NB4 (cell line): ENCODE data around the gene GMDS.
A peak's percentile ranks its signal among the peaks of the same experiment; 100 is the strongest.

ENCODE experiments used
- DNase-seq: peaks from one replicate; pipeline ENCODE4 v3.0.0; 2010; ENCODE audit warnings: low read depth
- H3K4me3 ChIP-seq: one replicate; pipeline ENCODE4 v1.5.1; 2011; ENCODE audit warnings: mild to moderate bottlenecking, low read depth, low read length, moderate library complexity
- MYC ChIP-seq: IDR thresholded peaks from 2 replicates; pipeline ENCODE4 v1.6.1; 2011; ENCODE audit warnings: low read depth, low read length
- POLR2A ChIP-seq: IDR thresholded peaks from 2 replicates; pipeline ENCODE4 v1.6.1; 2011; ENCODE audit warnings: mild to moderate bottlenecking; ENCODE audit not compliant: insufficient read length; ENCODE audit errors: extremely low read depth
- TF ChIP-seq, protein P1 (sequence below): IDR thresholded peaks from 2 replicates; pipeline ENCODE4 v1.6.1; 2011; ENCODE audit warnings: low read depth, low read length
- TF ChIP-seq, protein P2 (sequence below): IDR thresholded peaks from one replicate; pipeline ENCODE4 v1.5.1; 2012; ENCODE audit warnings: low read depth, low read length

GMDS gene

DNA sequence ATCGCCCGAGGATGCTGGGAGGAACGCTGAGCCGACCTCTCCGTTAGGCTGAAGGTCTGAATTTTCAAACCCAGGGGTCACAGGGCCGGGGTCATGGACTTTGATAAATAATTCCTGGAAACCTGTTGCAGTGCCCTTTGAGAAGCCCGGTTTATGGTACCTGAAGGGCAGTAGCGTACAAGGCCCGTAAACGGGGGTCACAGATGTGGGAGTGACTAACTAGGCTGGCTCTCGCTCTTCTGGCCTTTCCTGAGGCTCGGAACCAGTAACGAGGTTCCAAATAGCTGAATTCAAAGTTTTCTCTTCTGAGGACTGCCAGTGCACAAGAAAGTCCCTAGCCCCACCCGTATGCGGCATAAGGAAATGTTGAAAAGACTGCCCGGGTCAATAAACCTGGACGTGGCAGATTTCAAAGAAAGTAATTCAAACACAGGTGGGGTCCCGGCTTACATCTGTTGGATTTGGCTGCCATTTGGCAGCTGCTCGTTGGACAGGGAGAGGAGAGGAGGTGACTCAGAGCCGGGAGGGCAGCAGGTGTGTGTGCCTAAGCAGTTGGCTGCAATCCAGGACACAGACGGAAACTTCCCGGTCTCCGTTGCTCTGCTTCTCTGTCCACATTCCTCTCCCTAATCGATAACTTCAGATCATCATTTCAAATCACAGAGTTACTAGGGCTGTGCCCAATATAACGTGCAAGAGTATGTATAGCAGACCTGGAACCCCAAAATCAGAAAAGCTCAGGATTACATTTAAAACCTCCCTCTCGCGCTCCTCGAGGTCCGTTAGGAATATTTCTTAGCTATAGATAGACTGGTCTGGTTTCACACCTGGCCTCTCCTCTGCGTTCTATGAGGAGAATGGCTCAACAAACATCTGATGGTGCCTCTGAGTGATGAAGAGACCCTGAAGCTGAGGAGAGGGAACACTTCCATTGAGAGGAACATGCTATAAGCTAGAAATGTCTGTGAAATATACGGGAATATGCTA lies 765 bp upstream of the GMDS start:
- peak; percentile 50 for DNase-seq
- peak overlapping the region; percentile 97 for H3K4me3 ChIP-seq
- TF ChIP-seq, protein P1, sequence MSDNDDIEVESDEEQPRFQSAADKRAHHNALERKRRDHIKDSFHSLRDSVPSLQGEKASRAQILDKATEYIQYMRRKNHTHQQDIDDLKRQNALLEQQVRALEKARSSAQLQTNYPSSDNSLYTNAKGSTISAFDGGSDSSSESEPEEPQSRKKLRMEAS: no peak
- TF ChIP-seq MYC: peak; percentile 35; the same call in 1 of the 2 replicates

DNA sequence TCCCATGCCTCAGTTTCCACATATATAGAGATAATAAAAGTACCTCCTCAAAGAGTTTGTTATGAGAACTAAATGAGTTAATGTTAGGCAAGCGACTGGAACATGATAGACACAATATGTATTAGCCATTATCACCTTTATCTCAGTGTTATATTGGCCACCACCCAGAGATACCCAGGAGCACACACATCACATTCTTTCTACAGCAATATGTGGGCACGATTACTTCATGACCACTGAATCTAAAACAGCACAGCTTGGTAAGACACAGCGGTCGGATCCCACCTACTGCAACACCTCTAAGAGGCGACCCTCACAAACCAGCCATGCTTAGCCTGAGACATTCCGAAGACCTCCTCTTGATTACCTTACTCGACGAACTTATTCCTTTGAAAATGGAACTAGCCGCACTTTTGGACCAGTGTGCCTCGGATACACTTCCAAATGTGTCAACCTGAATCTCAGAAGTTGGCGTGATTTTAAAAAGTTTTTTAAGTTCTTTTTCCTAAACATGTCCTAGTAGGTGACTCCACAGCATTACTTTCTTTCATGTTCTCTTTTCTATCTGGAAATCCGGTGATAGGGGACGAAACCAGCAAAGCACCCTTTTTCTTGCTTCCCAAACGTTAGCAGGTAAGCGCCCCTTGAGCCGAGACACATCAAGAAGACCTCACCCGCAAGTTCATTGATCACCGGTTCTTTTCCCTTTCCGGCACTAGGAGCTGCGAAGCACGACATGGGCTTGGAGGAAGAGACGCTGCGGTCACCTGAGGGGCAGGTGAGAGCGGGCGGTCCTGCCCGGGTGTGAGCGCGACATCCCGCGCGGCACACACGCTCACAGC lies 923 bp downstream of the GMDS start:
- peak overlapping the region; percentile 78 for H3K4me3 ChIP-seq
- DNase-seq: peak; percentile 51
- TF ChIP-seq, protein P1: no peak
- TF ChIP-seq, protein P2, sequence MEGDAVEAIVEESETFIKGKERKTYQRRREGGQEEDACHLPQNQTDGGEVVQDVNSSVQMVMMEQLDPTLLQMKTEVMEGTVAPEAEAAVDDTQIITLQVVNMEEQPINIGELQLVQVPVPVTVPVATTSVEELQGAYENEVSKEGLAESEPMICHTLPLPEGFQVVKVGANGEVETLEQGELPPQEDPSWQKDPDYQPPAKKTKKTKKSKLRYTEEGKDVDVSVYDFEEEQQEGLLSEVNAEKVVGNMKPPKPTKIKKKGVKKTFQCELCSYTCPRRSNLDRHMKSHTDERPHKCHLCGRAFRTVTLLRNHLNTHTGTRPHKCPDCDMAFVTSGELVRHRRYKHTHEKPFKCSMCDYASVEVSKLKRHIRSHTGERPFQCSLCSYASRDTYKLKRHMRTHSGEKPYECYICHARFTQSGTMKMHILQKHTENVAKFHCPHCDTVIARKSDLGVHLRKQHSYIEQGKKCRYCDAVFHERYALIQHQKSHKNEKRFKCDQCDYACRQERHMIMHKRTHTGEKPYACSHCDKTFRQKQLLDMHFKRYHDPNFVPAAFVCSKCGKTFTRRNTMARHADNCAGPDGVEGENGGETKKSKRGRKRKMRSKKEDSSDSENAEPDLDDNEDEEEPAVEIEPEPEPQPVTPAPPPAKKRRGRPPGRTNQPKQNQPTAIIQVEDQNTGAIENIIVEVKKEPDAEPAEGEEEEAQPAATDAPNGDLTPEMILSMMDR: no peak
- no peak for TF ChIP-seq POLR2A
- no peak for TF ChIP-seq MYC

DNA sequence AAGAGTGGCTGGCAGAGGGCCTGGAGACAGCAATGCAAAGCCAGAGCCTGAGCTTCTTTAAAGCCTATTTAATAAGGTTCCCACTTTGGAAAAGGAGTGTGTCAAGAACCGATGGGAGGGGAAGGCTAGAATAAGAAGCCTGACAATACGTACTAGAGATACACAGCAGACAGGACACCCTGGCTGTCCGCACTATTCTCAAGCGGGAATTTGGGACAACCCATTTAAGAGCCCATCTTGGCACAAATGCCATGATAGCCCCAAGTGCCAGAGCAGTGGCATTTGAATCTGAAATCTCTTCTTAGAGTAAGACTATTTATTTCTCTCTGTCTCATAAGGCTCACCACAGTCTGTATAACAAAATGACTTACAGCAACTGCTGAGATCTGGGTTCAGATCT lies 3.1 kb downstream of the GMDS start:
- no peak overlapping the region for H3K4me3 ChIP-seq
- TF ChIP-seq, protein P2: no peak
- no peak for TF ChIP-seq POLR2A
- TF ChIP-seq, protein P1: no peak
- TF ChIP-seq MYC: no peak

DNA sequence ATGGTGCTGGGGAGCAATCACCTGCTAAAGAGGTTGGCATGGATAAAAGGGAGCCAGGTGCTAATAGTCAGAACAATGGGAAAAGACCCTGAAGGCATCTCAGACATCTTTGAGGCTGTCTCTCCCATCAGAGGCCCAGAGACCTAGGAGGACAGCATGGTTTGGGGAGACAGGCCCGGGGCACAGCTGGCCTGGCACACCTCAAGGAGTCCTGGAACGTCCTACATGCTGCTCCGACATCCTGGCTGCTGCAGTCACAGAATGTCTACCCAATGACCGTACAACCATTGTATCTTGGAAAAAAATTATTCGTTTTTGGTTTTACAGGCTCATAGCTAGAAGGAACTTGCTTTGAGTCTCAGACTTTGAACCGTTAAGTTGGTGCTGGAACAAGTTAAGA lies 4.4 kb downstream of the GMDS start:
- no peak overlapping the region for H3K4me3 ChIP-seq
- no peak for DNase-seq
- TF ChIP-seq, protein P2: no peak
- TF ChIP-seq MYC (no peak), POLR2A (no peak)
- TF ChIP-seq, protein P1: no peak

More for the DNA sequence above, 3.1 kb downstream of the GMDS start:
- no peak for DNase-seq

DNA sequence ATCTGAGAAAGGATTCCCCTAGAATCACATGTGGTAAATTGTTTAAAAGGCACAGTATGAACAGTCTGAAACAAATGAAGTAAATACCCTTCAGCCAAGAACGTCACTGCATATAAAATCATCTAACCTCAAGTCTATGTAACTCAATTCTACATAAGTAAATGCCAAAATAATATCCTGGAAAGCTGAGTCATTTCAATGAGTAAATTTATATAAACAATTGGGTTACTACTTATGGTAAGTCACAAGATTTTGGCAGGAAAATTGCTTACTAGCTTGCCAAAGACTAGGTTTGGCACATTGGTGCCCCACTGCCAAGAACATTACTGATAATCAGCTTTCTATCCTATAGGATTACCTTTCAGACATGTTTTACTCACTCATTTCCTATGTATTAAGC lies 8.4 kb downstream of the GMDS start:
- no peak overlapping the region for H3K4me3 ChIP-seq
- no peak for DNase-seq
- TF ChIP-seq, protein P2: no peak
- TF ChIP-seq MYC (no peak), POLR2A (no peak)
- TF ChIP-seq, protein P1: no peak
